Aorta (tissue), 5 donors: ENCODE measurements around the gene PLXNA2. TPM values are rescaled to one million over a fixed set of nuclear protein-coding genes. Genes with fewer than 3 reads are reported as not detected.

Experiments
- ATAC-seq: fragments of 200-7000 bp; cut with Tn5 transposase; one replicate; pipeline ENCODE4 v1.9.1; 2022; ENCODE audit warnings: moderate library complexity; ENCODE audit not compliant: low FRiP score
- DNase-seq, 2 donors: peaks; one replicate each; pipeline ENCODE4 v3.0.0-alpha.2; 2020
- H3K27ac ChIP-seq, 2 donors: one replicate each; pipeline ENCODE4 v1.5.1; 2013; ENCODE audit warnings: low read length in 2 of 2, mild to moderate bottlenecking in 2 of 2, moderate library complexity in 2 of 2, control low read depth in 1 of 2, inconsistent platforms in 1 of 2, low read depth in 1 of 2
- H3K27me3 ChIP-seq, 2 donors: one replicate each; pipeline ENCODE4 v1.6.1; 2013; ENCODE audit warnings: control low read depth in 1 of 2, low read length in 1 of 2, mild to moderate bottlenecking in 1 of 2, moderate library complexity in 1 of 2; ENCODE audit not compliant: insufficient read depth in 2 of 2, control insufficient read depth in 1 of 2
- H3K36me3 ChIP-seq, 2 donors: one replicate each; pipeline ENCODE4 v1.6.1; 2013; ENCODE audit warnings: control low read depth in 1 of 2, low read length in 1 of 2, mild to moderate bottlenecking in 1 of 2; ENCODE audit not compliant: insufficient read depth in 2 of 2, control insufficient read depth in 1 of 2
- H3K4me1 ChIP-seq, 2 donors: one replicate each; pipeline ENCODE4 v1.6.1; 2013; ENCODE audit warnings: low read length in 2 of 2, control low read depth in 1 of 2, mild to moderate bottlenecking in 1 of 2, moderate library complexity in 1 of 2; ENCODE audit not compliant: insufficient read depth in 2 of 2, control insufficient read depth in 1 of 2
- H3K4me3 ChIP-seq, 2 donors: one replicate each; pipeline ENCODE4 v1.5.1; 2013; ENCODE audit warnings: low read length in 2 of 2, control low read depth in 1 of 2, mild to moderate bottlenecking in 1 of 2
- H3K9me3 ChIP-seq: one replicate; pipeline ENCODE4 v1.6.1; 2013; ENCODE audit warnings: mild to moderate bottlenecking, low read length; ENCODE audit not compliant: control insufficient read depth
- WGBS, 2 donors: extraction: QIAGEN DNeasy Blood & Tissue Kit; methylation state at CpG; one replicate each; pipeline ENCODE4 v1.1.7; 2013; 5-methylcytosine and 5-hydroxymethylcytosine counted together
- intact Hi-C, 2 donors: fragments of 100-400 bp; cut with DNase I; formaldehyde crosslinking; loops; one replicate each; pipeline versions ENCODE4 v1.14.2 to v1.15.0; 2022
- polyA plus RNA-seq, 2 donors: library from polyadenylated mRNA; stranded (reverse); fragments of 200-250 nt; gene quantifications; one replicate each; pipeline ENCODE4 v1.2.3, GENCODE V29; 2013
- total RNA-seq, 2 donors: library from RNA; stranded (reverse); fragmentation: NEBNext Ultra II Directional; extraction: Animal tissue kit (Norgen Biotek cat#: 25700); gene quantifications; one replicate each; pipeline ENCODE4 v1.2.1, GENCODE V29; 2021
- donor health status: healthy with polysubstance abuse.
- donor health status: Bipolar disorder and iron deficiency.
- donor health status: DM: no; HTN: no; CAD: no.
- donor health status: DM: no; HTN: no; CAD: no.
- donor health status: DM: yes; HTN: yes; CAD: no.

PLXNA2 gene
- total and polyA plus RNA-seq, 4 donors, result 2.9 to 37.3 (median 30.0) TPM

DNA sequence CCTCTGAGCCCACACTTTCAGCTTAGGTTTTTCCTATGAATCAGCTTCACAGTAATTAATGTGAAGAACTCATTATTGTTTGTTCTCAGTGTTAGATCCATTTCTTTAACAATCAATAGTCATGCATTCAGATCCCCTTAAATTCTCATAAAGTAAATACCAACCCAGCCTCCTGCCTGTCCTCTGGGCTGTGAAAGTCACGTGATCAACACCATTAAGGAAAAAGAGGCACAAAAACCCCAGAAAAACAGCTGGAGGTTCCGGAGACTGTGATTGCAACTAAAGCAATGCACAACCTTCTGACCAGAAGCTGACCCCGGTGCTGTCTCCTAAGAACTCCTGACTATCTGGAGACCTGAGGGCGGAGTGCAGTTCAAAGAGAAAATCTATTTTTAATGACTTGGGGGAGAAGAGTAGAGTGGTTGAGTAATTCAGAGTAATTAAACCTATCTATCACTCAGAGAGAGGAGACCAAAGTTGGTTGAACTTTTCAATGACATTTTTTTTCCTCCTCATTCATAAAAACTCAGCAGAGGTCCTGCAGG is 132.5 kb downstream of the PLXNA2 start:
- WGBS, 2 donors, result 89% methylated on average over 4 of the region's 4 CpGs
- no peaks in the 10 kb centered on the region for H3K4me1 ChIP-seq
- DNase-seq (no peak), ATAC-seq (no peak)
- H3K27ac ChIP-seq, result no peak overlapping the region
- H3K4me3 ChIP-seq, result no peak overlapping the region
- no peaks in the 10 kb centered on the region for H3K27me3 ChIP-seq
- H3K36me3 ChIP-seq, result no peaks in the 10 kb centered on the region
- intact Hi-C loops, result no loop called here
- H3K9me3 ChIP-seq, result no peaks in the 10 kb centered on the region

DNA sequence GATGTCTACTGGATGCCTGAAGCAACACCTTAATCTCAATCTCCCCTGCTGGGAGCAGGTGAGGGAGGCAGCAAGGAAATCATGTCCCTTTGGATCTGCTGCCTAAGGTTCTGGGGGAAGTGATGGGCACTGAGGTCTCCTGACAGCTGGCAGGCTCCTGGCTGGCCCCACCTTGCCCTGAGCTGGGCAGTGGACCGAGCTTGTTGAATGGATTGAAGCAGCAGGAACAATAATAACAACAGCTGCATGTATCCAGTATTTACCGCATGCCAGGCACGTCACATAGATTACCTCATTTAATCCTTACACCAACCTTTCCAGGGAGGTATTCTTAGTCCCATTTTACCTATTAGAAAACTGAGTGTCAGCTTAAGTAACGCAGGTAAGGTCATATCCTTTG is 133.9 kb downstream of the PLXNA2 start:
- ATAC-seq, result no peak
- Histone ChIP-seq H3K27ac (no peak overlapping the region), H3K27me3 (no peaks in the 10 kb centered on the region), H3K9me3 (no peaks in the 10 kb centered on the region), H3K4me1 (no peaks in the 10 kb centered on the region), H3K4me3 (no peak overlapping the region), H3K36me3 (no peaks in the 10 kb centered on the region)
- intact Hi-C loops, result no loop called here
- no peak for DNase-seq
- 90 to 91% methylated on average over 4 of the region's 4 CpGs for WGBS, 2 donors

DNA sequence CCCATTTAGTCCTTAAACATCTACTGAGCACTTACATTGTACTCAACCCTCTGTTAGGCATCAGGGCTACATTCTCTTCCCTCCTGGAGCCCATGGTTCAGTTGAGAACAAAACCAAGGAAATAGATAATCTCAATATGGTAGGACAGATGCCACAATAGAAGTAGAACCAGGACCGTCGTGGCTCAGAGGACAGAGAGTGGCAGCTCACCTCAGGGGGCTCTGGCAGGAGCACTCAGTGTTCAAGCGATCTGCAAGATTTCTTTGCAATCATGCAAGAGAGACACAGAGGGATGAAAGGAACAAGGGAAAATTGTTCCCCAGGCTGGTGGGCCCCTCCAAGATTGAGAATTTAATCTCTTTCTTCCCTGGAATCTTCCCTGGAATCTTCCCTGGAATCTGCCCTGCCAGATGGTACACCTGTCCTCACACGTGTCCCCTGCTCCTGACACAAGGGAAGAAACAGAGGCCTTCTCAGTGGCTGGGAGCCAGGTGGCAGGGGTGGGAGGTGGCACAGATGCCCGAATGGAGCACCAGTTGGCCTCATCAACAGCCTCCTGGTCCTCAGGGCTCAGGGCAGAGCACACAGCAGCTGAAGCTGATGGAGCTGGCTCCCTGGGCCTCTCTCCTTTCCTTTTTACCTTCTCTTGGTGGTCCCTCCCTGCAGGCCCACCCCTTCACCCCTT is 135.4 kb downstream of the PLXNA2 start:
- intact Hi-C loops, result no loop called here
- Histone ChIP-seq H3K27ac (no peak overlapping the region), H3K4me1 (no peaks in the 10 kb centered on the region), H3K4me3 (no peak overlapping the region), H3K36me3 (no peaks in the 10 kb centered on the region), H3K9me3 (no peaks in the 10 kb centered on the region), H3K27me3 (no peaks in the 10 kb centered on the region)
- no peak for ATAC-seq
- no peak for DNase-seq
- 81 to 91% methylated on average over 5 of the region's 5 CpGs for WGBS, 2 donors

DNA sequence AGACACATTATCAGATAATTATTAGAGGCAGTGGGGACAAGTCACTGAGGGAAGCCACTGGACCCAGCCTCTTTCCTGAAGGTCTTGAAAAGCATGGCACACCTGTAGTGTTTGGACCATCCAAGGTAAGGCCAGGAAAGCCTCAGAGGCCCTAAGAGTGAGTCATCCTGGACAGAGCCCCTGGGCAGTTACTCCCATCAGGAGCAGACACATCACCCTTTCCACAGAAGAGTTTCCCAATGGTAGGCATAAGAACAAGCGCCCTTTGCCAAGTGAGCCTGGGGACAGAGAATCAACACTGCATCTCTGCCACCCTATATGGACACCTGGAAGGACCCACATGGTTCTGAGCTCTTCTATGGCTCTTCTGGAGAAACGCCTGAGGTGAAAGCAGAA is 136.0 kb downstream of the PLXNA2 start:
- DNase-seq (no peak), ATAC-seq (no peak)
- Histone ChIP-seq H3K4me3 (no peak overlapping the region), H3K27ac (no peak overlapping the region), H3K27me3 (no peaks in the 10 kb centered on the region), H3K4me1 (no peaks in the 10 kb centered on the region), H3K36me3 (no peaks in the 10 kb centered on the region), H3K9me3 (no peaks in the 10 kb centered on the region)
- intact Hi-C loops, result no loop called here
- 95 to 100% methylated on average over 2 of the region's 2 CpGs for WGBS, 2 donors

DNA sequence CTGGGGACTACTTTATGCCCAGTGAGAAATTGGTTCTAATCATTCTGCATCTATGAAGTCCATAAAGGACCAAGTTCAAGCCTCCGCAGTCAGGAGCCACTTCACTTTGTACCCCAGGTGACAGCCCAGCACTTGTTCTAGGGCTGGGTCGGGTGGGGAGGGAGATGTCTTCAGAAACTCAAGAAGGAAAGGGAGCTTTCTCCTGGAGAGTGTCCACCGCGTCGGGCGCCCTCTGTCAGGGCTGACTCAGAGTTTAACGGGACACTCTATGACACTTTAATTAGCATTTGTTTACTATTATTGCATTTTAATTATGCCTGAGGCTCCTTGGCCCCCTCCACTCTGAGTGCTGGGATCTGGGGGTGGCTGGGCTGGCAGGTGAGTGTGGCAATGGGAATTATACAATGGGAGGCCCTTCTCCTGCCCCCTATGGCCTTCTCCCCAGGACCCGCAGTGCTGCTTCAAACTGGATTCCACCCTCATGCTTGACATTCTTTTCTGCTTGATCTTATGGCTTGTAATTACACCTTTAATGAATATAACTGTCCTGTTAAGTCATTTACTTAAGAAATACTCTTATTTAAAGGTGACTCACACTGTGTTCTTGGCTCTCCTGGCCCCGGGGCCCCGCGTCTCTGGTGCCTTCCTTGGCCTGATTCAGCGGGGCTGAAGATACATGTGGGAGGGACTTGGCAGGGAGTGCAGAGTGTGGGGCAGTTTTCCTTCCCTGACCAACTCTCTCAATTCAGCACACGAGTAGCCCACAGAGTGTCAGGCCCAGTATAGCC is 136.6 kb downstream of the PLXNA2 start:
- H3K27ac ChIP-seq, result no peak overlapping the region
- no peaks in the 10 kb centered on the region for H3K27me3 ChIP-seq
- H3K36me3 ChIP-seq, result peaks cover 0 to 2% of the 10 kb centered on the region in 2 donors
- no peaks in the 10 kb centered on the region for H3K9me3 ChIP-seq
- H3K4me1 ChIP-seq, result no peaks in the 10 kb centered on the region
- H3K4me3 ChIP-seq, result no peak overlapping the region
- WGBS, 2 donors, result 68 to 70% methylated on average over 13 of the region's 13 CpGs
- peak; percentile 6 for ATAC-seq
- peak in 1 of 2 donors; percentile 86 for DNase-seq
- intact Hi-C loops, result no loop called here

DNA sequence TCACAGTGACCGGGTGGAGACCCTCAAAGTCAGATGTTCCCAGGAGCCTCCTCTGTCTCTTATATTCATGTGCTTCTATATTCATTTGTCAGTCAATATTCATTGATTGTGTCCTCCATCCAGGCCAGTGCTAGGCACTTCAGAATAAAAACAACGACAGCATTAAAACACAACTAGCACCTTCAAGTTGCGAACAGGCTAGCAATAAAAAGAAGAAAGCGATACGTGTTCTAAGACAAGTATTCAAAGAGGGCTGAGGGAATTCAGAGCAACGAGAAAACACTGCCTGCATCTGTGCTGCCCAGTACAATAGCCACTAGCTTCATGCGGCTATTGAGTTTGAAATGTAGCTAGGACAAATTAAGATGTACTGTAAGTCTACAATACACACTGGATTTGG is 138.0 kb downstream of the PLXNA2 start:
- WGBS, 2 donors, result 86 to 91% methylated on average over 7 of the region's 7 CpGs
- Histone ChIP-seq H3K4me3 (no peak overlapping the region), H3K9me3 (no peaks in the 10 kb centered on the region), H3K4me1 (no peaks in the 10 kb centered on the region), H3K27me3 (no peaks in the 10 kb centered on the region), H3K36me3 (peaks cover 0 to 2% of the 10 kb centered on the region in 2 donors), H3K27ac (no peak overlapping the region)
- ATAC-seq (no peak), DNase-seq (no peak)
- intact Hi-C loops, result no loop called here

DNA sequence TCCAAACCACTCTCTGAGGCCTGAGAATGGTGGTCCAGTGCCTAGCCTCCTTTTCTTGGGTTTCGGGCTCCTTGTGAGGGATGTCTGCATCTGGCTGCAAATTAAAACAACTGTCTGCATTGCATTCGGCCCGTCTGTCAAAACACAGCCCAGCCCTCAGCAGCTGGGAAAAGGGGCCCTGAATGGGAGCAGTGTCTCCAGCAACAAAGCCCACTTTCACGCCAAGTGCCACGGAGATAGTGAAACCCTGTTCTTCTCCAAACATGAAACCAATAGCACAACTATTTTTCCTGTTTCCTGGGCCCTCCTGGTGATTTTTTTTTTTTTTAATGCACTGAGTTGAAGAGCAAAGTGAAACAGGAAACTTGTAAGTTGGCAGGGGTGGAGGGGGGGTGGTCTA is 138.4 kb downstream of the PLXNA2 start:
- WGBS, 2 donors, result 71 to 72% methylated on average over 5 of the region's 5 CpGs
- intact Hi-C loops, result no loop called here
- ATAC-seq (no peak), DNase-seq (no peak)
- Histone ChIP-seq H3K36me3 (peaks cover 0 to 2% of the 10 kb centered on the region in 2 donors), H3K4me3 (no peak overlapping the region), H3K27me3 (no peaks in the 10 kb centered on the region), H3K9me3 (no peaks in the 10 kb centered on the region), H3K4me1 (no peaks in the 10 kb centered on the region), H3K27ac (no peak overlapping the region)

DNA sequence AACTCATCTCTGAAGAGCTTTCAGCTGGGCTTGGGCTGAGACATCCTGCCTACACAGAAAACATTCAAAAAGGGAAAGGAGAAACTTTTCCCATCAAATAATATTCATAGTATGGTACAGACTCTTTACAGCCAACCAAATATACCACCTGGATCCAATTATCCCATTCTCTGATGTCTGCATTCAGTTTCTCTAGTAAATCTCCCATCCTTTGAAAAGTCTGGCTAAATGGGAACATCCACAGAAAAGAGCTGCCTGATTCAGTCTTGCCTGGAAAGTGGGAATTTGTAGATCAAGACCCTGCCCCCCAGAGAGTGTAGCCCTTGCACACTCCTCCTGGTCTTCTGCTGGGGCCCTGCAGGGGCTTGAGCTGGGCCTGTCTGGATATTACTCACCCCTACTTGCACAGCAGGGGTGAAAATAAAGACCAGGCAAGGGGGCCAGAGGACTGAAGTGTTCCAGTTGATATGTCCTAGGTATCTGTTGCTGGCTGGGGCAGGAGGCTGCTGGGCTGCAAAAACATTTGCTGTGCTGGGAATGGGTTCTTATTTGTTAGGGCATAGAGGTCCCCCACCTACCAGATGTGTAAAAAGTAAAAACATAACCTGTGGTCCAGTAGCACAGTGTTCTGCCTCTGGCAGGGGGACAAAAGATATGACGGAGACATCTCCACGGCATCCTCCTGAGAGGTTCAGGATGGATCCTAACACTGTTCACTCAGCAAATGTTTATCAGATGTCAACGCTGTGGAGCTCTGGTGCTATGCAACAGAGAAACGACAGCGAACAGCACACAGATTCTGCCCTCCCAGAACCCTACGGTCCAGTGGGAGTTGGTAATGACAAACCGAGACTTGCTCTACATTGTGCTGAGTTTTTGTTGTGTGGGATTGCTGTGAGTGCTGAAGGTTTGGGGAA is 140.3 kb downstream of the PLXNA2 start:
- no peak overlapping the region for H3K27ac ChIP-seq
- no peak overlapping the region for H3K4me3 ChIP-seq
- no peaks in the 10 kb centered on the region for H3K4me1 ChIP-seq
- WGBS, 2 donors, result 90 to 91% methylated on average over 7 of the region's 7 CpGs
- H3K36me3 ChIP-seq, result peaks cover 0 to 2% of the 10 kb centered on the region in 2 donors
- no peaks in the 10 kb centered on the region for H3K9me3 ChIP-seq
- DNase-seq (no peak), ATAC-seq (no peak)
- intact Hi-C loops, result no loop called here
- no peaks in the 10 kb centered on the region for H3K27me3 ChIP-seq
